Glutamatergic neuron (in vitro differentiated cells): ENCODE measurements around the gene SNX32. TPM values are rescaled to one million over a fixed set of nuclear protein-coding genes. Genes with fewer than 3 reads are reported as not detected.
A peak's percentile ranks its signal among the peaks of the same experiment; 100 is the strongest.

Experiments
- DNase-seq: peaks from one replicate; pipeline ENCODE4 v3.0.0; 2022
- H3K27ac Mint-ChIP-seq: one replicate; pipeline ENCODE4 v1.8.0; 2020; ENCODE audit warnings: mild to moderate bottlenecking, mixed read lengths, inconsistent platforms; ENCODE audit not compliant: unreplicated experiment
- H3K27me3 Mint-ChIP-seq: one replicate; pipeline ENCODE4 v1.8.0; 2020; ENCODE audit warnings: mild to moderate bottlenecking, moderate library complexity, mixed read lengths, inconsistent platforms; ENCODE audit not compliant: unreplicated experiment
- H3K36me3 Mint-ChIP-seq: one replicate; pipeline ENCODE4 v1.8.0; 2020; ENCODE audit warnings: mild to moderate bottlenecking, mixed read lengths, inconsistent platforms; ENCODE audit not compliant: unreplicated experiment
- H3K4me1 Mint-ChIP-seq: one replicate; pipeline ENCODE4 v1.8.0; 2020; ENCODE audit warnings: mild to moderate bottlenecking, low read depth, mixed read lengths, inconsistent platforms; ENCODE audit not compliant: unreplicated experiment
- H3K4me3 Mint-ChIP-seq: one replicate; pipeline ENCODE4 v1.8.0; 2020; ENCODE audit warnings: mild to moderate bottlenecking, mixed read lengths, inconsistent platforms; ENCODE audit not compliant: unreplicated experiment
- H3K9me3 Mint-ChIP-seq: one replicate; pipeline ENCODE4 v1.8.0; 2020; ENCODE audit warnings: mild to moderate bottlenecking, moderate library complexity, mixed read lengths, inconsistent platforms; ENCODE audit not compliant: unreplicated experiment
- total RNA-seq: library from RNA; stranded (reverse); fragmentation: NEBNext Ultra II Directional; extraction: Animal tissue kit (Norgen Biotek cat#: 25700); gene quantifications from one replicate; pipeline ENCODE4 v1.2.1, GENCODE V29; 2021; ENCODE audit not compliant: unreplicated experiment
- TF ChIP-seq, protein P1 (sequence below): fragments of 200-600 bp; sonication (generic); IDR thresholded peaks from one replicate; pipeline ENCODE4 v1.5.0; 2021; ENCODE audit not compliant: partially characterized antibody, unreplicated experiment

SNX32 gene
- total RNA-seq, 1 donor from 2014 or later: 14.7 TPM

DNA sequence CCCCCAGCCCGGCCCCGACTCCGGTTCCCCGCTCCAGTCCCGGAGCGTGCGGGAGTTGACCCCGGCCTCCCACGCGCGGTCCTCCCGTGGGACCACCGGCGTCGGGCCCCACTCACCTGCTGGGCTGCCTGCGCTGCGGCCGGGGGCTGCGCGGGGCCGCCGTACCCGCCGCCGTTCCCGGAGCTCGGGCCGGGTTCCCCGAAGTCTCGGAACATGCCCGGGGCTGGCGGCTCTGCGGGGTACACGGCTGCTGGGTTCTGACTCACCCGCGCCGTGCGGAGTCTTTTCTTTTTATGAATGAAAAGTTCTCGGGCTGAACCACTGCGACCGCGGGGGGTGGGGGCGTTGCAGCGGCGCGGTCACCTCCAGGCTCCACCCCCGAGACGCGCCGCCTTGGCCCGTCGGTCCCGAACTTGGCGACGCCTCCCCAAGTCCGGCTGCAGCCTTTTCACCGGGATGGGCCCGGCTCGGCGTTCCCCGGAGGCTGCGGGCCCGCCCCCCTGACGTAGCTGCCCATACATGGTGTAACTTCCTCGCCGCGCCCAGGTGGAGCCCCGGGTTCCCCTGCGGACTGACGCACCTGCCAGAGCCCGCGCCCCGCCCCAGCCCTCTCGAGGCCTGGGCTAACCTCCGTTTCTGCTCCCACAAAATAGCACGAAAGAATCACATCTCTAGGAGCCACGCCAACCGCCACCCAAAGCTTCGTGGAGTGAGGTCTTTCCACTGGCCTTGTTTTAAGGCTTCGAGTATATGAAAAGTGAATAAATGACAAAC is 66.5 kb downstream of the SNX32 start, which contains the start of gene FOSL1:
FOSL1 (minus strand) TSS at position 264 of the 774 bp plus-strand sequence; CDS start at position 215, 49 bp downstream.
- TF ChIP-seq, protein P1, sequence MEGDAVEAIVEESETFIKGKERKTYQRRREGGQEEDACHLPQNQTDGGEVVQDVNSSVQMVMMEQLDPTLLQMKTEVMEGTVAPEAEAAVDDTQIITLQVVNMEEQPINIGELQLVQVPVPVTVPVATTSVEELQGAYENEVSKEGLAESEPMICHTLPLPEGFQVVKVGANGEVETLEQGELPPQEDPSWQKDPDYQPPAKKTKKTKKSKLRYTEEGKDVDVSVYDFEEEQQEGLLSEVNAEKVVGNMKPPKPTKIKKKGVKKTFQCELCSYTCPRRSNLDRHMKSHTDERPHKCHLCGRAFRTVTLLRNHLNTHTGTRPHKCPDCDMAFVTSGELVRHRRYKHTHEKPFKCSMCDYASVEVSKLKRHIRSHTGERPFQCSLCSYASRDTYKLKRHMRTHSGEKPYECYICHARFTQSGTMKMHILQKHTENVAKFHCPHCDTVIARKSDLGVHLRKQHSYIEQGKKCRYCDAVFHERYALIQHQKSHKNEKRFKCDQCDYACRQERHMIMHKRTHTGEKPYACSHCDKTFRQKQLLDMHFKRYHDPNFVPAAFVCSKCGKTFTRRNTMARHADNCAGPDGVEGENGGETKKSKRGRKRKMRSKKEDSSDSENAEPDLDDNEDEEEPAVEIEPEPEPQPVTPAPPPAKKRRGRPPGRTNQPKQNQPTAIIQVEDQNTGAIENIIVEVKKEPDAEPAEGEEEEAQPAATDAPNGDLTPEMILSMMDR: no peak
- no peak within 1 kb of the TSS for H3K27ac Mint-ChIP-seq
- peak within 1 kb of the TSS; percentile 52 for H3K4me3 Mint-ChIP-seq
- H3K9me3 Mint-ChIP-seq: peaks cover 4% of the 10 kb centered on the region
- H3K36me3 Mint-ChIP-seq: no peaks in the 10 kb centered on the region
- no peak for DNase-seq
- no peaks in the 10 kb centered on the region for H3K4me1 Mint-ChIP-seq
- H3K27me3 Mint-ChIP-seq: peaks cover 21% of the 10 kb centered on the region

GRCh38 chr11:65900899-65901180 is 67.1 kb downstream of the SNX32 start:
- Mint-ChIP-seq H3K27ac (no peak overlapping the region), H3K27me3 (peaks cover 21% of the 10 kb centered on the region), H3K4me3 (peak overlapping the region; percentile 52), H3K9me3 (peaks cover 4% of the 10 kb centered on the region), H3K36me3 (no peaks in the 10 kb centered on the region), H3K4me1 (no peaks in the 10 kb centered on the region)
- TF ChIP-seq, protein P1: no peak
- no peak for DNase-seq

DNA sequence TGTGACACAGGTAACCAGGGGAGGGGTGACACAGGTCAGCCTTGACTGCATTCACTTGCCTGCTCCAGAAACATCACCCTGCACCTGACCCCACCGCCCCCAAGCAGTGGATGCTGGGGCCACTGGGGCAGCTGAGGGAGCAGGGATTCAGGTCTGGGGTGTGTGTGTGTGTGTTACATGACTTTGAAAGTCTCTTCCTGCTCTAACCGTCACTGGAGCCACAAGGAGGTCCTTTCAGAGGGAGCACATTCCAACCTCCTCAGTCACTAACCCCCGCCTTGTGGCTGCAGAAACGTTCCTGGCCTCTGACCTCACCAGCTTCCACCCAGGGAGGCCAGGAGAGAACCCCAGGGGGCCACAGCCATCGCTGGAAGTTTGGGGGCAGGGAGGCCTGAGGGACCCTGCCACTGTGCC is 69.3 kb downstream of the SNX32 start:
- no peaks in the 10 kb centered on the region for H3K4me1 Mint-ChIP-seq
- DNase-seq: no peak
- H3K4me3 Mint-ChIP-seq: no peak overlapping the region
- H3K36me3 Mint-ChIP-seq: no peaks in the 10 kb centered on the region
- TF ChIP-seq, protein P1: no peak
- peaks cover 2% of the 10 kb centered on the region for H3K9me3 Mint-ChIP-seq
- H3K27ac Mint-ChIP-seq: no peak overlapping the region
- H3K27me3 Mint-ChIP-seq: peaks cover 18% of the 10 kb centered on the region

Other genes with a start within 250 kb of the SNX32 start
- gene KCNK7, start 238.2 kb upstream of the SNX32 start, total RNA-seq: 0.69 TPM
- gene MAP3K11, start 219.7 kb upstream of the SNX32 start, total RNA-seq: 58.6 TPM
- gene PCNX3, start 218.2 kb upstream of the SNX32 start, total RNA-seq: 43.3 TPM
- 21.4 TPM for gene SIPA1, start 195.9 kb upstream of the SNX32 start, total RNA-seq
- gene RELA, start 171.0 kb upstream of the SNX32 start, total RNA-seq: 61.2 TPM
- 71.3 TPM for gene KAT5, start 121.7 kb upstream of the SNX32 start, total RNA-seq
- gene RNASEH2C, start 113.2 kb upstream of the SNX32 start, total RNA-seq: 42.9 TPM
- gene AP5B1, start 53.0 kb upstream of the SNX32 start, total RNA-seq: 13.2 TPM
- gene OVOL1, start 46.9 kb upstream of the SNX32 start, total RNA-seq: not detected
- gene CFL1, start 24.2 kb downstream of the SNX32 start, total RNA-seq: 1,294 TPM
- gene MUS81, start 26.5 kb downstream of the SNX32 start, total RNA-seq: 114 TPM
- gene EFEMP2, start 38.8 kb downstream of the SNX32 start, total RNA-seq: 16.3 TPM
- gene CTSW, start 45.9 kb downstream of the SNX32 start, total RNA-seq: not detected
- gene FIBP, start 54.5 kb downstream of the SNX32 start, total RNA-seq: 115 TPM
- 23.6 TPM for gene CCDC85B, start 56.7 kb downstream of the SNX32 start, total RNA-seq
- not detected for gene FOSL1, start 66.4 kb downstream of the SNX32 start, total RNA-seq
- gene C11orf68, start 85.1 kb downstream of the SNX32 start, total RNA-seq: 24.7 TPM
- 68.7 TPM for gene DRAP1, start 85.5 kb downstream of the SNX32 start, total RNA-seq
- not detected for gene TSGA10IP, start 111.5 kb downstream of the SNX32 start, total RNA-seq
- gene SART1, start 127.8 kb downstream of the SNX32 start, total RNA-seq: 52.3 TPM
- 37.6 TPM for gene EIF1AD, start 168.2 kb downstream of the SNX32 start, total RNA-seq
- gene BANF1, start 168.5 kb downstream of the SNX32 start, total RNA-seq: 135 TPM
- gene CST6, start 178.0 kb downstream of the SNX32 start, total RNA-seq: not detected
- not detected for gene CATSPER1, start 192.5 kb downstream of the SNX32 start, total RNA-seq
- gene GAL3ST3, start 215.2 kb downstream of the SNX32 start, total RNA-seq: 2.4 TPM
- 187 TPM for gene SF3B2, start 218.4 kb downstream of the SNX32 start, total RNA-seq
- 30.6 TPM for gene PACS1, start 236.3 kb downstream of the SNX32 start, total RNA-seq